Astrocyte (in vitro differentiated cells and primary cell): ENCODE measurements around the gene NPL. TPM values are rescaled to one million over a fixed set of nuclear protein-coding genes. Genes with fewer than 3 reads are reported as not detected.

Source experiments
- DNase-seq: peaks from one replicate; pipeline ENCODE4 v3.0.0-alpha.2; 2010; ENCODE audit warnings: low read depth
- FAIRE-seq: peaks from 2 replicates; lab custom pipeline; 2011; peaks lifted over from hg19 to GRCh38; lab: Jason Lieb, UNC
- H2AFZ ChIP-seq: 2 replicates; pipeline ENCODE4 v1.6.0; 2012; ENCODE audit warnings: low read depth, low read length, inconsistent platforms
- H3K27ac ChIP-seq: 2 replicates; pipeline ENCODE4 v1.5.1; 2011; ENCODE audit warnings: low read depth, low read length, inconsistent platforms
- H3K27me3 ChIP-seq: 2 replicates; pipeline ENCODE4 v1.6.0; 2011; ENCODE audit warnings: low read length, inconsistent platforms; ENCODE audit not compliant: insufficient read depth
- H3K36me3 ChIP-seq: 2 replicates; pipeline ENCODE4 v1.5.1; 2011; ENCODE audit warnings: low read length, inconsistent platforms; ENCODE audit not compliant: insufficient read depth
- H3K4me1 ChIP-seq: 2 replicates; pipeline ENCODE4 v1.5.1; 2011; ENCODE audit warnings: low read length, inconsistent platforms; ENCODE audit not compliant: insufficient read depth
- H3K4me2 ChIP-seq: 2 replicates; pipeline ENCODE4 v1.6.0; 2012; ENCODE audit warnings: low read length, inconsistent platforms
- H3K4me3 ChIP-seq: 2 replicates; pipeline ENCODE4 v1.5.1; 2011; ENCODE audit warnings: low read depth, mild to moderate bottlenecking, low read length, inconsistent platforms; ENCODE audit not compliant: insufficient read depth
- H3K79me2 ChIP-seq: 2 replicates; pipeline ENCODE4 v1.6.0; 2012; ENCODE audit warnings: mild to moderate bottlenecking, low read length, inconsistent platforms; ENCODE audit not compliant: insufficient read depth
- H3K9ac ChIP-seq: 2 replicates; pipeline ENCODE4 v1.6.0; 2012; ENCODE audit warnings: mild to moderate bottlenecking, low read length, inconsistent platforms
- H3K9me3 ChIP-seq: 2 replicates; pipeline ENCODE4 v1.5.1; 2012; ENCODE audit warnings: low read depth, mild to moderate bottlenecking, low read length, inconsistent platforms; ENCODE audit not compliant: insufficient read depth
- H4K20me1 ChIP-seq: 2 replicates; pipeline ENCODE4 v1.6.0; 2012; ENCODE audit warnings: low read length, inconsistent platforms; ENCODE audit not compliant: insufficient read depth
- H3K27ac Mint-ChIP-seq: one replicate; pipeline ENCODE4 v1.8.0; 2021; ENCODE audit warnings: mild to moderate bottlenecking, mixed read lengths; ENCODE audit not compliant: unreplicated experiment
- H3K27me3 Mint-ChIP-seq: one replicate; pipeline ENCODE4 v1.8.0; 2021; ENCODE audit warnings: low read depth, mixed read lengths; ENCODE audit not compliant: unreplicated experiment
- H3K36me3 Mint-ChIP-seq: one replicate; pipeline ENCODE4 v1.8.0; 2021; ENCODE audit warnings: low read depth, mixed read lengths; ENCODE audit not compliant: unreplicated experiment
- H3K4me1 Mint-ChIP-seq: one replicate; pipeline ENCODE4 v1.8.0; 2021; ENCODE audit warnings: low read depth, mixed read lengths; ENCODE audit not compliant: unreplicated experiment
- H3K4me3 Mint-ChIP-seq: one replicate; pipeline ENCODE4 v1.8.0; 2021; ENCODE audit warnings: mild to moderate bottlenecking, moderate library complexity, mixed read lengths; ENCODE audit not compliant: unreplicated experiment
- H3K9me3 Mint-ChIP-seq: one replicate; pipeline ENCODE4 v1.8.0; 2021; ENCODE audit warnings: mild to moderate bottlenecking, mixed read lengths; ENCODE audit not compliant: unreplicated experiment
- EZH2 ChIP-seq: IDR thresholded peaks from 2 replicates; pipeline ENCODE4 v1.6.1; 2012; ENCODE audit warnings: mild to moderate bottlenecking, low read length, inconsistent platforms; ENCODE audit not compliant: insufficient read depth
- total RNA-seq: library from RNA; stranded (reverse); gene quantifications from 2 replicates; pipeline ENCODE4 v1.2.1, GENCODE V29; 2021
- TF ChIP-seq, protein P1 (sequence below): IDR thresholded peaks from 2 replicates; pipeline ENCODE4 v1.5.1; 2011; ENCODE audit warnings: low read depth, mild to moderate bottlenecking, inconsistent platforms, low read length, moderate library complexity; ENCODE audit not compliant: insufficient read depth

The NPL gene
- total RNA-seq, 1 donor from 2014 or later: 3.3 TPM

GRCh38 chr1:182855911-182856310 is 66.3 kb downstream of the NPL start:
- Histone ChIP-seq H3K36me3 (peaks cover 92% of the 10 kb centered on the region), H3K9ac (no peak overlapping the region), H2AFZ (no peak overlapping the region), H3K9me3 (no peaks in the 10 kb centered on the region), H3K79me2 (peaks cover 78% of the 10 kb centered on the region), H3K27ac (no peak overlapping the region), H3K4me1 (no peaks in the 10 kb centered on the region), H3K27me3 (no peaks in the 10 kb centered on the region), H3K4me3 (no peak overlapping the region), H3K4me2 (no peak overlapping the region), H4K20me1 (peaks cover 74% of the 10 kb centered on the region)
- TF ChIP-seq, protein P1, sequence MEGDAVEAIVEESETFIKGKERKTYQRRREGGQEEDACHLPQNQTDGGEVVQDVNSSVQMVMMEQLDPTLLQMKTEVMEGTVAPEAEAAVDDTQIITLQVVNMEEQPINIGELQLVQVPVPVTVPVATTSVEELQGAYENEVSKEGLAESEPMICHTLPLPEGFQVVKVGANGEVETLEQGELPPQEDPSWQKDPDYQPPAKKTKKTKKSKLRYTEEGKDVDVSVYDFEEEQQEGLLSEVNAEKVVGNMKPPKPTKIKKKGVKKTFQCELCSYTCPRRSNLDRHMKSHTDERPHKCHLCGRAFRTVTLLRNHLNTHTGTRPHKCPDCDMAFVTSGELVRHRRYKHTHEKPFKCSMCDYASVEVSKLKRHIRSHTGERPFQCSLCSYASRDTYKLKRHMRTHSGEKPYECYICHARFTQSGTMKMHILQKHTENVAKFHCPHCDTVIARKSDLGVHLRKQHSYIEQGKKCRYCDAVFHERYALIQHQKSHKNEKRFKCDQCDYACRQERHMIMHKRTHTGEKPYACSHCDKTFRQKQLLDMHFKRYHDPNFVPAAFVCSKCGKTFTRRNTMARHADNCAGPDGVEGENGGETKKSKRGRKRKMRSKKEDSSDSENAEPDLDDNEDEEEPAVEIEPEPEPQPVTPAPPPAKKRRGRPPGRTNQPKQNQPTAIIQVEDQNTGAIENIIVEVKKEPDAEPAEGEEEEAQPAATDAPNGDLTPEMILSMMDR: no peak
- TF ChIP-seq EZH2: no peak
- H3K9me3 Mint-ChIP-seq: no peaks in the 10 kb centered on the region
- FAIRE-seq (no peak), DNase-seq (no peak)
- H3K27ac Mint-ChIP-seq: no peak overlapping the region
- no peaks in the 10 kb centered on the region for H3K27me3 Mint-ChIP-seq
- H3K4me3 Mint-ChIP-seq: no peak overlapping the region
- H3K4me1 Mint-ChIP-seq: no peaks in the 10 kb centered on the region
- peaks cover 32% of the 10 kb centered on the region for H3K36me3 Mint-ChIP-seq

DNA sequence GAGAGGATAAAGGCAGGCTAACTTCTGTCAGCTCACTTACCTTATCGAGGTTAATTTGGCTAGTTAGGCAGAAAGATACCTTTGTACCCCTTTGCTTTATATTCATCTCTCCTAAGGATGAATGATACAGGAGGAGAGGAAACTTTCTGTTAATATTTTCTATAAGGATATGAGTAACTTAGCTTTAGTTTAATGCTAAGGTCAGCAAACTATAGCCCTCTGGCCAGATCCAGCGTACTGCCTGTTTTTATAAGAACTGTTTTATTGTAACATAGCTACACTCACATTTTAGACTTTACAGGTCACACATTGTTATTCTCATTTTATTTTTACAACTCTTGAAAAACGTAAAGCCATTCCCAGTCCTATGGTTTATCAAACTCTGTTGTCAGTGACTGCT is 67.6 kb downstream of the NPL start:
- Mint-ChIP-seq H3K27me3 (no peaks in the 10 kb centered on the region), H3K4me1 (peaks cover 10% of the 10 kb centered on the region), H3K36me3 (peaks cover 28% of the 10 kb centered on the region), H3K9me3 (no peaks in the 10 kb centered on the region), H3K27ac (no peak overlapping the region), H3K4me3 (no peak overlapping the region)
- FAIRE-seq: no peak
- DNase-seq: no peak
- Histone ChIP-seq H3K27me3 (no peaks in the 10 kb centered on the region), H2AFZ (no peak overlapping the region), H3K36me3 (peaks cover 92% of the 10 kb centered on the region), H3K79me2 (peaks cover 73% of the 10 kb centered on the region), H3K4me1 (peaks cover 8% of the 10 kb centered on the region), H3K9ac (no peak overlapping the region), H3K9me3 (no peaks in the 10 kb centered on the region), H4K20me1 (peaks cover 72% of the 10 kb centered on the region), H3K4me3 (no peak overlapping the region), H3K4me2 (no peak overlapping the region), H3K27ac (no peak overlapping the region)
- TF ChIP-seq, protein P1: no peak
- TF ChIP-seq EZH2: no peak

DNA sequence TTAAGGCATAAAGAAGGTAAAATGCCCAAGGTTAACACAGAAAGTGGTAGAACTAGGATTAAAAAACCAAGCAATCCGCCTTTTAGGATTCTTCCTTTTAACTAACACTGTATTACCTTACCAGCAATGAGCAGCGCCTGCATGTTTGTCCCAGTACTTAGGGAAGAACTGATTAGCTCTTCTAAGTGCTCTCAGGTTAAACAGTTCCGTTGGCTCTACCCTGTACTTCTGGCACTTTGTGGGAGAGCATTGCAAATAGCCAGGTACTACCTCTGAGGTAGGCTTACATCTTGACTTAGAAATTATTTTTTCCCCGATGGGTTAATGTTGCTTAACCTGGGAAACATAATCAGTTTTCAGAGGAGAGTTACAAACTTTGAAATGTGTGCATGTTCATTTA is 71.1 kb downstream of the NPL start:
- Histone ChIP-seq H3K79me2 (peaks cover 72% of the 10 kb centered on the region), H3K4me1 (peaks cover 8% of the 10 kb centered on the region), H3K9me3 (no peaks in the 10 kb centered on the region), H3K9ac (no peak overlapping the region), H3K4me2 (no peak overlapping the region), H2AFZ (no peak overlapping the region), H3K36me3 (peaks cover 94% of the 10 kb centered on the region), H3K27me3 (no peaks in the 10 kb centered on the region), H4K20me1 (peaks cover 73% of the 10 kb centered on the region), H3K27ac (no peak overlapping the region), H3K4me3 (no peak overlapping the region)
- Mint-ChIP-seq H3K36me3 (peaks cover 29% of the 10 kb centered on the region), H3K9me3 (no peaks in the 10 kb centered on the region), H3K4me1 (peaks cover 14% of the 10 kb centered on the region), H3K27ac (no peak overlapping the region), H3K27me3 (no peaks in the 10 kb centered on the region), H3K4me3 (no peak overlapping the region)
- no peak for DNase-seq
- FAIRE-seq: no peak
- TF ChIP-seq EZH2: no peak
- TF ChIP-seq, protein P1: no peak
